Left forelimb (tissue), 1 donor: ENCODE measurements around the gene MARVELD2.

Experiments used
- DNase-seq: peaks from one replicate; pipeline ENCODE4 v3.0.0-alpha.2; 2018; ENCODE audit warnings: low spot score

The MARVELD2 gene

GRCh38 chr5:69492923-69493395 is 78.0 kb downstream of the MARVELD2 start:
- DNase-seq: no peak

- no peak for DNase-seq
Observed at GRCh38 chr5:69493396-69494133, 78.6 kb downstream of the MARVELD2 start.
